Activated effector memory CD4-positive, alpha-beta T cell treated with anti-CD3 and anti-CD28 coated beads, Interleukin-2, amount 50 U/mL, for 16 hours (primary cell): ENCODE measurements around the gene FDXACB1.

Experiments
- DNase-seq: peaks from one replicate; pipeline ENCODE4 v3.0.0-alpha.2; 2020

The FDXACB1 gene

DNA sequence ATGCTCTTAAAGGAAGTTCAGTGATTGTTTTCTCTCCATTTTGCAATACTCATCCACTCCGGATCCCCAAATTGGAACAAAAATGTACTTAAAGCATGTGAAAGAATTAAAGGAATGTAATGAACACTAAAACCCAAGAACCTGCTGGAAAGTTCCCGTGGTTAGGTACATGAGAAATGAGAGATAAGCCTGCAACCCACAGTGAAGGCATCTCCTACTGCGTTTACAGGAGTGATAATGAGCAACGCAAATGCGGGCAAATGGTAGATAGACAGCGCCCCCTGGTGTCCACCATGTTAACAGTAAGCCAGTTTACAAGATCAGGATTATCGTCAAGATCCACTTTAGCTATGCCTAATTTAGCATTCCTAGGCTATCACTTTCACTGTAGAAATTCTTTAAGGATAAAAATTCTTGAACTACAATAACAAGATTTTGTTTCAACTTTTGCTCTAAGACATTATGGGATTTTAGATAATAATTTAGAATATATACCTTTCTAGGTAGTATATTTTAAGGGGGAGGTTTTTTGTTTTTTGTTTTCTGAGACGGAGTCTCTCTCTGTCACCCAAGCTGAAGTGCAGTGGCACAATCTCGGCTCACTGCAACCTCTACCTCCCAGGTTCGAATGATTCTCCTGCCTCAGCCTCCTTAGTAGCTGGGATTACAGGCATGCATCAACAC, 37.5 kb downstream of the FDXACB1 start:
- DNase-seq: peak; percentile 95

DNA sequence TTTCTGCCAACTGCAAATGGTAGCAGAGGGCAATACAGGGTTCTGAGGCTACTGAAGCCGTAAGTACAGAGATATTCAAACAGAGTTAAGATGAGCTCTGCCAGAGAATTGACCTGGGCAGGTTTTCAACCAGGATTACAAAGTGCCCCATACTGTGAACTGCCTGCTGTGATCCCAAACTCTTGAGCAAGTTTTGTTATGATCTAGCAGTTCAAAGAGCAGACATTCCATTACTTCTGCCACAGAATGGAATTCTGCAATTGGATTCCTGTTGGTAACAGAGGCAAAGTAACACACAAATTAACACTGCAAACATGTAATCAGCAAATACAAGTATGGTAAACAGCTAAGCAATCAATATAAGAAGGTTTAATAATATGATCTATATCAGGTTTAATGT, 38.8 kb downstream of the FDXACB1 start:
- no peak for DNase-seq

DNA sequence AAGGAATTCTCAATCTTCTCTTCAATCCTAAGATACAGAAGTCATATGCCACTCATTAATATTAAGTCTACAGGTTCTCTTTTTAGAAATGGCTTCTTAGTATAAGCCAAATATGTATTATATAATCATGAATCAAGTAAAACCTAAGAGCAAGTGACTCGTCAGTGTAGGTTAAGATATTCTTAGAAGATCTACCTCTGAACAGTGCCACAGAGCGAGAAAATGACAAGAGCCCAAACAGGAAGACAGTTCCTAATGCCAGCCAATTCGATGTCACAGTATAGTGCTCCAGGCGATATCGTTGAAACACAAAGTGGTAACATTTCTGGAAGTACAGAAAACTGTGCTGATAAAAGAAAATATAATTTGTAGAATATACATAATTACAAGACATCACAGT, 40.9 kb downstream of the FDXACB1 start:
- DNase-seq: no peak

DNA sequence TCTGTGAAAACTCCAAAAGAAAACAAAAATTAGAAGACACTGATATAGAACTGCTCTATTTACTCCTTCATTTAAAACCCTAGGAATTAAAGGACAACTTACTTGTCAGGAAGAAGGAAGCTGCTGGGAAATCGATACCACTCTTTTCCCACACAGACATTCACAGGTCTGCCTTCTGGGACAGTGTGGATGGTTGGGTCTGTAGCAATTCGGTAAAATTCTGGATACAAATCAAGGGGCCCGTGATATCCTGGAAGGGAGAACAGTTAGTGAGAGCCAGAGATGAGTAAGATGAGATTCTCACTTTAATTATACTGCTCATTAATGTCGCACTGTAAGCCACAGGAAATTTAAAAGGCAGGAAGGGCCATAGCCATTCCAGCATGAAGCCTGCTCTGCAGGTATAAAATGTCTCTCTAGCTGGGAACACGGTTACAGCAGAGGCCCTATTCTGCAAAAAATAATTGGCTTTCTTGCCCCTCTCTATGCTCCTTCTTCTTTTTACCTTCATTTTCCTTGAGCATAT, 41.5 kb downstream of the FDXACB1 start:
- no peak for DNase-seq

DNA sequence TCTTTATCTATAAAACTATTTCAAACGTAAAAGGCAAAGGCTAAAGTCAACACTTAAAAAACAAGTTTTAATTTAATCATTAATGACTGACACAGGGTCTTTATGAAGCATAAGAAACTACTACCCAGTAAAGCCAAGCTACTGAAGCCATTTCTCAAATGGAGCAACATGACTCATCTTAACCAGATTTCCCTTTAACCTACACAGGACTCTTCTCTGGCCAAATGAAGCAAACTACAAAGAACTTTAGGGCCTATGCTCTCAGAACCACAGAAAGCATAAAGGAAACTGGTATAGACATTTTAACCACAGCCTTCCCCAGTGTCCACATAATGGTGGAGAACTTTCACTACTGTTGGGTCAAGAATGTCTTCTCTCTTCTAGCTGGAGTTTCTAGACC, 42.2 kb downstream of the FDXACB1 start:
- no peak for DNase-seq

DNA sequence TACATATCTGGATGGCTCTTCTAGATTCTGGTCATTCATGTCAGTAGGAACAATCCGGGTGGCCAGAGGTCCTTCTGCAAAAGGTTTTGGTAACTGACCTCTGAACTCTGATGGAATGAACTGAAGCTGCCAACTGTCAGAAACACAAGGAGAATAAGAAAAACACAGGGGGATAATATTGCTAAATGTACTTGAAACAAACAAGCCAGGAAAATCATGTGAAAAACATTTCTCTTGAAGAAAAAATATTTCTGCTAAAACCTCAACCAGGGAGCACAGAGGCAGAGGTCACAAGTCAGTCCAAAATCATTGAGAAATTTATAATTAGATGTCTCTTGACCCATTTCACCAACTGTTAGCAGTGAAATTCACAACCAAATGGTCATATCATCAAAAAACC, 42.8 kb downstream of the FDXACB1 start:
- DNase-seq: no peak

DNA sequence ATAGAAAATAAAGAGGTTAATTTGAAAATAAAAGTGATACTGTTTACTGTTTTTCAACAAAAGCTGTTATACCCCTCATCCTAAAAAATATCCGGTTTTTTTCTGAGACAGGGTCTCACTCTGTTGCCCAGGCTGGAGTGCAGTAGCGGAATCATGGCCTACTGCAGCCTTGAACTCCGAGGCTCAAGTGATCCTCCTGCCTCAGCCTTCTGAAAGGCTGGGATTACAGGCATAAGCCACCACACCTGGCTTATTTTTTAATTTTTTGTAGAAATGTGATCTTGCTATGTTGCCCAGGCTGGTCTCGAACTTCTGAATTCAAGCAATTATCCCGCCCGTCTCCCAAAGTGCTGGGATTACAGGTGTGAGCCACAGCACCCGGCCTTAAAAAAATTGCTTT, 43.3 kb downstream of the FDXACB1 start:
- DNase-seq: no peak

DNA sequence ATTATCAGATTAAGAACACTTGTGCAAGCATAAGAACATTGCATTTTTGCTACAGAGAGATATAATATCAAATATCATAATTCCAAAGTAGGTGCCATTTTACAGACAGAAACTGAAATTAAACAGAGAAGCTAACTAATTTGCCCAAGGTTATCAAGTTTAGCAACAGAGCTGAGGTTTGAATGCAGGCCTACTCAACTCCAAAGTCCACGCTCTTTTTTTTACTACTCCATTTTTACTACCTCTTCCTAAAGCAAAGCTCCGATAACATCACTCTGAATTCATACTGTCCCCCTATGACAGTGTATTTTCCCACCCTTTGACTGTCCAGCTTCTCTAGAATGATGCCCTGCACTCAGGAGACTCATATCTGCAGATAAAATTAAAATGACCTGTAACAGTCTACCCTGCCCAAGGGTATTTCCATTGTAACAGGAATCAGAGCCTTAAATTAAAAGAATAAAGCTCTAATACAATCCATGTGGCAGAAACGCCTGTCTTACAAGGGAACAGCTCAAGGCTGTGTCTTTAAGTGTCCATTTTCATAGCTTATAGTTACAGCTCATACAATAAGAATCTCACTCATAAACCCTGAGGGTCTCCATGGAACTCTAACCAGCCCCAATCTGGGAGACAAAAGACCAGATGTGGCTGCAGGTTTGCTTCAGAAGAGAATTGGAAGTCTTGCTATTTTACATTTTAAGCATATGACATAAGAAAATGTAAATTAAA, 44.4 kb downstream of the FDXACB1 start:
- no peak for DNase-seq

DNA sequence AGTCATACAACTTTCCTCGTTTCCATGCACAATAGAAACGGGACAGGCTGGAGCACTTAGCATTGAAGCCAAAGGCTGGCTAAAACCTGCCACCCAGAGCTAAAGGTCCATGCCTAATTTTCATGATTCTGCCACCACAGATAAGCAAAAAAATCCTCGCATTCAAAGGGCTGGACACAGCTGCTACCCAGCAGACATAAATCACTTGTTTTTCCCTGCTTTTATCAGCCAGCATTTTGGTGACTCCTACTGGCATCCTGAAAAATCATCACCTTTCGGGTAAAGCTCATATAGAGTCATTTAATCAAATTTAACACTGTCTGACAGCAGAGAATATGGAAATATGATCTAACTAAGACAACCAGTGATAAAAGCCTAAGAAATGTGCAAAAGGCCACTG, 45.4 kb downstream of the FDXACB1 start:
- DNase-seq: no peak

DNA sequence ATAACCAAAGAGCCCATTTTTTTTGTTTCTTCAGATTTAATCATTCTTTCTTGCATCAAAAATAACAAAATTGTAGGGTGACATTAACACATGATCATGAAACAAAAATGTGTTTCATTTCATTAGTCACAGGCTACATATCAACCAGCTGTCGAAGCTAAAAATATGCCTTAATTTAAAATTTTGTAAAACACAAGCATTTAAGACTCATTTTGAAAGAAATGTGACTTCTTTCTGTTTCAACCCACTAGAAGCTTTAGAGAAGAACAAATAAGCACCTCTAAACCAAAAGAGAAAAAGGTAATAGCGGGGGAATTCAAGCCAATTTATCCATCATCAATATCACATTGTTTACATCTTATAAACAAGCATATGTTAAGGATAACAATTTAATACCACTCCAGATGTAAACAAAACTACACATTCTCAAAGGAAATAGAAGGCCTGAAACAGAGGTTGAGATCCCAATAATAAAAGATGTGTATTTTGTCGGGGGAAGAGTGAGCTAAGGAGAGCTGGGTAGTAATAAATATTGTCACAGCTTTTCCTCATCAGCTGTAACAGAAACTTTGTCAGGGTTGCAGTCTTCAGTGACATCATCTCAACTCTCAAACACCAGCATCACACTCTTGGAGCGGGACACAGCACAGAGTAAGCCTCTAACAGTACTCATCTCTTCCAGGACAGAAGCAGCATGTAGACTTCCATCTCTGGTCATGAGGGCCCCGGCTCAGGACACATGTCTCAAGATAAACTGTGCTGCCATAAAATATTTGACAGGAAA, 49.6 kb downstream of the FDXACB1 start:
- no peak for DNase-seq

DNA sequence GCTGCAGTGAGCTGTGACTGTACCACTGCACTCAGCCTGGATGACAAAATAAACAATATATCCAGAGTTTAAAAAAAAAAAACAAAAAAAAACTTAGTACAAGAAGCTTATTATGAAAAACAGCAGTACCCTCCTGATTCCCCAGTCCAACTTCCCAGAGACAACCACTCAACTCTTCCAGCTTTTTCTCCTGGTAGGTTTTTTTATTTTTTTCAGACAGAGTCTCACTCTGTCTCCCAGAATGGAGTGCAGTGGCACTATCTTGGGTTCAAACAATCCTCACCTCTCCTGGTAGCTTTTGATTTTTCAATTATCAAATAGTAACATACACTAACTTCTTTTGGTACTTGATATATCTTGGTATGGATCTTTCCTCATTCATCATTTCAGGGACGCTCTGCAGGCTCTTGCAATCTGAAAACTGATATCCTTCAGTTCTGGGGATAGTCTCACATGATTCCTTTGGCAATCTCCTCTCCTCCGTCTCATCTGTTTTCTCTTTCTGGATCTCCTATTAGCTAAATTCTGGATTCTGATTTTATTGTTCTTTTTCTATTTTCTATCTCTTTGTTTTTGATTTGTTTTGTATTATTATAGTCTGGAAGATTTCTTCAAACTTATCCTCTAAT, 52.5 kb downstream of the FDXACB1 start:
- no peak for DNase-seq
